GM12865 (cell line): ENCODE results near the gene XRCC3.

Source experiments
- DNase-seq: peaks from one replicate; pipeline ENCODE4 v3.0.0; 2010; ENCODE audit warnings: low read depth
- H3K4me3 ChIP-seq: 2 replicates; pipeline ENCODE4 v1.5.1; 2011; ENCODE audit warnings: mild to moderate bottlenecking, low read depth, low read length, control low read depth
- TF ChIP-seq, protein P1 (sequence below): IDR thresholded peaks from 2 replicates; pipeline ENCODE4 v1.5.1; 2011; ENCODE audit warnings: low read length, control low read depth, low read depth, inconsistent platforms; ENCODE audit not compliant: insufficient read depth; ENCODE audit errors: missing control alignments

XRCC3 gene

GRCh38 chr14:103725739-103726395, 10.6 kb upstream of the XRCC3 start:
- H3K4me3 ChIP-seq = no peak overlapping the region
- no peak for DNase-seq
- TF ChIP-seq, protein P1, sequence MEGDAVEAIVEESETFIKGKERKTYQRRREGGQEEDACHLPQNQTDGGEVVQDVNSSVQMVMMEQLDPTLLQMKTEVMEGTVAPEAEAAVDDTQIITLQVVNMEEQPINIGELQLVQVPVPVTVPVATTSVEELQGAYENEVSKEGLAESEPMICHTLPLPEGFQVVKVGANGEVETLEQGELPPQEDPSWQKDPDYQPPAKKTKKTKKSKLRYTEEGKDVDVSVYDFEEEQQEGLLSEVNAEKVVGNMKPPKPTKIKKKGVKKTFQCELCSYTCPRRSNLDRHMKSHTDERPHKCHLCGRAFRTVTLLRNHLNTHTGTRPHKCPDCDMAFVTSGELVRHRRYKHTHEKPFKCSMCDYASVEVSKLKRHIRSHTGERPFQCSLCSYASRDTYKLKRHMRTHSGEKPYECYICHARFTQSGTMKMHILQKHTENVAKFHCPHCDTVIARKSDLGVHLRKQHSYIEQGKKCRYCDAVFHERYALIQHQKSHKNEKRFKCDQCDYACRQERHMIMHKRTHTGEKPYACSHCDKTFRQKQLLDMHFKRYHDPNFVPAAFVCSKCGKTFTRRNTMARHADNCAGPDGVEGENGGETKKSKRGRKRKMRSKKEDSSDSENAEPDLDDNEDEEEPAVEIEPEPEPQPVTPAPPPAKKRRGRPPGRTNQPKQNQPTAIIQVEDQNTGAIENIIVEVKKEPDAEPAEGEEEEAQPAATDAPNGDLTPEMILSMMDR = no peak

DNA sequence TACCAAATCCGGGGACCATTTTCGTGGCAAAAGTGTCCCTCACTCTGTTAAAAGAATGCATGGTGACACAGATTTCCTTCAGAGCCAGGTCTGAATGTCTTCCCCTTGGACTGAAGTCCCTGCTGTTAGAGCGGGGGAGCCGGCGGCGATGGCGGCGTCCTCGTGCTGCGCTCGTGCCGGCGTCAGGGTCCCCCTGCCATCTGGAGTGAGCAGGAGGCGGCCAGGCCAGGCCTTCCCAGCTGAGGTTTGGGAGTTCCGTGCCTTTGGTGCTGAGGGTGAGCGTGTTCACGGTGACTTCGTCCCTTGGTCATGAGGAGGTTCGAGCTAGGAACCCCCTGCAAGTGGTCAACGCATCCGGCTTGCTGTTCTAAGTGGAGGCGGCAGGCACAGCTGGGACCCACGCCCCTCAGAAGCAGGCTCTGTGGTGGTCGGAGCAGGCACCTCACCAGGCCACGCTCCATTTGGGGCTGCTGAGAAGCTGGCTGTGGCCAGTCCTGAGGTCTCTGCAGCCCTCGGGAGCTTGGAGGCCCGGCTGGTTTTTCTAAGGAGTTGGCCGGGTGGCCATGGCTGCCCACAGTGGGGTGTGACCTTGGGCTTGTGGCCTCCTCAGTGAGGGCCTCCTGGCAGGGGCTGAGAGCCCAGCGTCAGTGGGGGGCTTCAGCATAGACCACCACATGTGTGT, 9.9 kb upstream of the XRCC3 start:
- H3K4me3 ChIP-seq = no peak overlapping the region
- TF ChIP-seq, protein P1 = no peak
- no peak for DNase-seq

DNA sequence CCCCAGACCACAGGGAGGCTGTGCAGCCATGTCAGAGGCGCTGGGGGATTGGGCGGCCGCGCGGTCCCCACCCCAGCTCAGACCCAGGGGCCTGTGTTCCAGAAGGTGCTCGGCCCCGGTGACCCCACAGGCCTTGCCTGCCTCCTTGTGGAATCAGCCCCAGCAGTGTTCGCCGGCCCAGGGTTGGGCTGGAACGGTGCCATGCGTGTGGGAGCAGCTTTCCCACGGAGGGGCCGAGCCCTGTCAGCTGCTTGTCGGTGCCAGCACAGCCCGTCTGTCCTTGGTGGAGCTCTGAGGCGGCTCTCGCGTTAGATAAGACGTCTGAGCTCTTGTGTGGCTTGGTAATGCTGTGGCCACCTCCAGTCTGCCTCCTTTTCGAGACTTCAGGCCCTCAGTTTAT, 8.9 kb upstream of the XRCC3 start:
- H3K4me3 ChIP-seq = no peak overlapping the region
- DNase-seq = no peak

GRCh38 chr14:103723748-103724081, 8.5 kb upstream of the XRCC3 start:
- TF ChIP-seq, protein P1 = no peak
- DNase-seq = no peak
- H3K4me3 ChIP-seq = no peak overlapping the region

More for the DNA sequence above, 8.9 kb upstream of the XRCC3 start:
- TF ChIP-seq, protein P1 = no peak

DNA sequence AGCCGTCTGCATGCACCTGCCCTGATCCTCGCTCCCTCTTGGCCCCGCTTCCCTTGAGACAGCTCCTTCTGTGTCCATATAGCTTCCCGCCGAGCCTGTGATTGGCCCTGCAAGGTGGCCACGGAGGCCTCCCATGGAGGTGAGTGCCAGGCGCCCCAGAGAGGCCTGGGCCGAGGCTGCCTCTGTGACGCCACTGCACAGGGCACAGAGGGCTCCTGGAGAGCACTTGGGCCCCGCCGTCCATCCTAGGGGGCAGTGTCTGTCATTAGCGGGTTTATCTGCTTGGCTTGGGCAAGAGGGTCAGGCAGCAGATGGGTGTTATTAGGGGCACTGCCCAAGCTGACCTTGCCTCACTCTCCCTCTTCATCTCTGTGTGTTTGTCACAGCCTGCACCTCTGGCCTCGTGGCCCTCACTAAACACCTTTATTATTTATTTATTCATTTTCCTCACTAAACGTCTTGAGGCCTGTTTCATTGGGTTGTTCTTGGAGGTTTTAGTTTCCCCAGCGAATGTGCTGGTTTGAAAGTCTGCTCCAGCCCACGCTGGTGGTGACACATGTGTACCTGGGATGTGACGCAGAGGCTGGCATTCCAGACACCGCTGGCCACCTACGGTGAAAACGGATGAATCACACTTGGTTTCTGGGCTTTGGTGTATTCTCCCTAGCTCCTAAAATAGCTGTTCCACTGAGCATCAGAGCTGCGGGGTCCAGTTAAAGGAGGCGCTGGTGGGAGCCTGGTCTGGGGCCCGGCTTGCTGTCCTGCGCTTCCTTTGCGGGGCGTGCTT, 6.3 kb upstream of the XRCC3 start:
- H3K4me3 ChIP-seq = no peak overlapping the region
- no peak for DNase-seq
- TF ChIP-seq, protein P1 = no peak

GRCh38 chr14:103719751-103720150, 4.5 kb upstream of the XRCC3 start:
- H3K4me3 ChIP-seq = no peak overlapping the region
- TF ChIP-seq, protein P1 = no peak
- DNase-seq = no peak
